HG02870 (cell line): ENCODE data around the gene C1orf53.

Source experiments
- ATAC-seq: cut with Tn5 transposase; IDR thresholded peaks from one replicate; pipeline ENCODE4 v1.9.1; 2021; ENCODE audit warnings: mild to moderate bottlenecking, moderate library complexity; ENCODE audit not compliant: unreplicated experiment

C1orf53 gene

GRCh38 chr1:197954718-197955418, 52.4 kb downstream of the C1orf53 start:
- no peak for ATAC-seq

GRCh38 chr1:197955486-197956394, 53.3 kb downstream of the C1orf53 start:
- no peak for ATAC-seq
